GM12892 (cell line): ENCODE data around the gene RASSF8.

Source experiments
- POLR2A ChIP-seq: IDR thresholded peaks from 2 replicates; pipeline ENCODE4 v1.6.1; 2011; ENCODE audit warnings: low read depth, low read length, control low read depth
- POLR2AphosphoS5 ChIP-seq: IDR thresholded peaks from 2 replicates; pipeline ENCODE4 v1.6.1; 2011; ENCODE audit warnings: low read depth, low read length, control low read depth
- TAF1 ChIP-seq: IDR thresholded peaks from 2 replicates; pipeline ENCODE4 v1.6.1; 2011; ENCODE audit warnings: low read depth, mild to moderate bottlenecking, control low read depth, low read length, borderline replicate concordance

DNA sequence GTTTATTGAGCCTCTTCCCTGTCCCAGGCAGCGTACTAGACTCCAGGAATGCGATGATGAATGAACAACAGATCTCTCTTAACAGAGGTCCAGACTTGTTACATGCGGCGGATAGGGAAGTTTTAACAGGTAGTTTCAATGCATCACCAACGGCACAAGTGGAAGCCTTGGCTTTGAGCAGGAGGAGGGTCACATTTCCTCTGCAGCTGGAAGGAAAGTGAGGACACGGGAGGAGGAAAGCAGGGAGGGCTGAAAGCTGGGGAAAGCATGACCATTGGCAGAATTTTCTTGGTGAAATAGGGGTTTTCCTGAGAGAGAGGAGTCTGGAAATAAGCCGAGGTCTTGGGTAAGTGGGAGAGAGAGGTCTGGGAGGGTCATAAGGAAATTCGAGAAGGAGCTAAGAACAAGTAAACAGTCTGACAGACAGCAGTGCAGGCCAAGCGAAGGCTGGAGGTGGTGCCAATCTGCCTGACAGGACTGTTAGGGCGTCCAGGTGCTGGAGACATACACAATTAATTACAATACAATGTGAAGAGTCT, 150.9 kb downstream of the RASSF8 start:
- TF ChIP-seq POLR2A (no peak), POLR2AphosphoS5 (no peak), TAF1 (no peak)
